Uterus (tissue), 2 donors: ENCODE data around the gene HTR3B.

ENCODE experiments used
- POLR2A ChIP-seq, 2 donors: fragments of 450-650 bp; IDR thresholded peaks; one replicate each; pipeline ENCODE4 v1.6.1; 2016; ENCODE audit warnings: antibody characterized with exemption in 2 of 2, mild to moderate bottlenecking in 1 of 2, moderate library complexity in 1 of 2
- TF ChIP-seq, protein P1 (sequence below), 4 experiments: fragments of 200-600 bp in 2 of 4; fragments of 450-650 bp in 2 of 4; sonication (generic) in 2 of 4; IDR thresholded peaks; one replicate each; pipeline ENCODE4 v1.5.1; 2016 to 2019; ENCODE audit warnings: antibody characterized with exemption in 4 of 4, mild to moderate bottlenecking in 2 of 4, moderate library complexity in 1 of 4

DNA sequence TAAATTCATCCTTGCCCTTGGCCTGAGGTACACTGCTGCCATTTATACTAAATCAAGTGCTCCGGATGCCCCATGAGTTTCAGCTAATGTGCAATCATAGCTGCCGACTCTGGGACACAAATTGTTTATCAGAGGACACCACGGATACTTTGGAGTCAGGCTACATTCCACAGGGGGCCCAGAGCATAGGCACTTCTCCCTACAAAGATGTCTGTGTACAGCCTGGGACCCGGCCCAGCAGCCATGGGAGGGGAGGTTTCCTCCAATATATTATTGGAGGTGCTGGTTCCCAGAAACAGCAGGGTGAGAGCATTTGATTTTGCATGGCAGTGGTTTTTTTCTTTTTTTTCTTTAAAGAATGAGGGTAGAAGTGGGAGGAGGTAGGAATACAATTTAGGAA is 31.3 kb downstream of the HTR3B start:
- TF ChIP-seq, protein P1, sequence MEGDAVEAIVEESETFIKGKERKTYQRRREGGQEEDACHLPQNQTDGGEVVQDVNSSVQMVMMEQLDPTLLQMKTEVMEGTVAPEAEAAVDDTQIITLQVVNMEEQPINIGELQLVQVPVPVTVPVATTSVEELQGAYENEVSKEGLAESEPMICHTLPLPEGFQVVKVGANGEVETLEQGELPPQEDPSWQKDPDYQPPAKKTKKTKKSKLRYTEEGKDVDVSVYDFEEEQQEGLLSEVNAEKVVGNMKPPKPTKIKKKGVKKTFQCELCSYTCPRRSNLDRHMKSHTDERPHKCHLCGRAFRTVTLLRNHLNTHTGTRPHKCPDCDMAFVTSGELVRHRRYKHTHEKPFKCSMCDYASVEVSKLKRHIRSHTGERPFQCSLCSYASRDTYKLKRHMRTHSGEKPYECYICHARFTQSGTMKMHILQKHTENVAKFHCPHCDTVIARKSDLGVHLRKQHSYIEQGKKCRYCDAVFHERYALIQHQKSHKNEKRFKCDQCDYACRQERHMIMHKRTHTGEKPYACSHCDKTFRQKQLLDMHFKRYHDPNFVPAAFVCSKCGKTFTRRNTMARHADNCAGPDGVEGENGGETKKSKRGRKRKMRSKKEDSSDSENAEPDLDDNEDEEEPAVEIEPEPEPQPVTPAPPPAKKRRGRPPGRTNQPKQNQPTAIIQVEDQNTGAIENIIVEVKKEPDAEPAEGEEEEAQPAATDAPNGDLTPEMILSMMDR (IDR thresholded peaks at IDR 0.05) = no peak
- no peak for TF ChIP-seq POLR2A (IDR thresholded peaks at IDR 0.05)
